Esophagus muscularis mucosa (tissue), 4 donors: ENCODE data around the gene FILIP1L. TPM values are rescaled to one million over a fixed set of nuclear protein-coding genes. Genes with fewer than 3 reads are reported as not detected.
A peak's percentile ranks its signal among the peaks of the same experiment; 100 is the strongest.
"Not testable (repeated sequence)": the region's sequence is repeated elsewhere in the genome, so short reads cannot be mapped to it uniquely, and the experiment has no call there.

Experiments used
- DNase-seq: peaks from one replicate; pipeline ENCODE4 v3.0.0-alpha.2; 2017; ENCODE audit errors: extremely low spot score
- H3K27ac ChIP-seq, 4 donors: fragments of 200-600 bp; sonication (generic); replicated peaks in 1 of 4; 1 replicate in 3 of 4; 2 replicates in 1 of 4; pipeline ENCODE4 v1.5.1; 2016 to 2019; ENCODE audit warnings: mild to moderate bottlenecking in 1 of 4
- H3K27me3 ChIP-seq, 4 donors: fragments of 200-600 bp; sonication (generic); one replicate each; pipeline versions ENCODE4 v1.5.1 to v1.6.0; 2016 to 2019
- H3K36me3 ChIP-seq, 4 donors: fragments of 200-600 bp; sonication (generic); one replicate each; pipeline ENCODE4 v1.5.1; 2016 to 2019
- H3K4me1 ChIP-seq, 4 donors: fragments of 200-600 bp; sonication (generic); one replicate each; pipeline ENCODE4 v1.5.1; 2016 to 2019
- H3K4me3 ChIP-seq, 4 donors: fragments of 200-600 bp; sonication (generic); 1 replicate in 2 of 4; 2 replicates in 2 of 4; pipeline ENCODE4 v1.5.1; 2016 to 2019; ENCODE audit warnings: mild to moderate bottlenecking in 4 of 4, moderate library complexity in 1 of 4
- H3K9me3 ChIP-seq, 4 donors: fragments of 200-600 bp; sonication (generic); 1 replicate in 3 of 4; 2 replicates in 1 of 4; pipeline ENCODE4 v1.5.1; 2016 to 2019
- CTCF ChIP-seq, 3 experiments: fragments of 200-600 bp in 2 of 3; fragments of 450-650 bp in 1 of 3; sonication (generic) in 2 of 3; IDR thresholded peaks; one replicate each; pipeline ENCODE4 v1.5.1; 2017 to 2019; ENCODE audit warnings: antibody characterized with exemption in 3 of 3, mild to moderate bottlenecking in 2 of 3, moderate library complexity in 1 of 3
- EP300 ChIP-seq: sonication (generic); formaldehyde crosslinking; IDR thresholded peaks from one replicate; pipeline ENCODE4 v1.6.1; 2017; ENCODE audit warnings: antibody characterized with exemption
- POLR2A ChIP-seq: fragments of 450-650 bp; IDR thresholded peaks from one replicate; pipeline ENCODE4 v1.6.1; 2017; ENCODE audit warnings: antibody characterized with exemption, moderate library complexity, mild to moderate bottlenecking, low read depth
- POLR2AphosphoS5 ChIP-seq, 2 donors: sonication (generic); formaldehyde crosslinking; IDR thresholded peaks; one replicate each; pipeline ENCODE4 v1.6.1; 2017; ENCODE audit warnings: antibody characterized with exemption in 2 of 2
- WGBS: methylation state at CpG from one replicate; pipeline ENCODE4 v1.1.5; 2018; 5-methylcytosine and 5-hydroxymethylcytosine counted together
- intact Hi-C: fragments of 100-400 bp; cut with DNase I; formaldehyde crosslinking; loops from one replicate; pipeline ENCODE4 v1.15.1; 2023
- total RNA-seq, 4 donors: library from RNA; depleted of rRNA; stranded (reverse); fragments of >200 nt; gene quantifications; one replicate each; pipeline versions ENCODE4 v1.1.0 to v1.2.1, GENCODE V29; 2016

The FILIP1L gene
- total RNA-seq, 4 donors from 2014 or later: 120 to 134 (median 127) TPM

- DNase-seq: no peak
- intact Hi-C loops: loop anchor here (10.0 kb wide), 1 partner anchor 199 kb away; no protein-coding TSS in a partner anchor
- WGBS: 37% methylated on average over 4 of the region's 4 CpGs
- Histone ChIP-seq H3K4me1 (peaks cover 51 to 73% (median 64%) of the 10 kb centered on the region in 4 donors), H3K36me3 (peaks cover 0 to 25% (median 5%) of the 10 kb centered on the region in 4 donors), H3K4me3 (no peak overlapping the region), H3K27me3 (no peaks in the 10 kb centered on the region), H3K27ac (peak overlapping the region; percentile 78 to 85 (median 80)), H3K9me3 (peaks cover 0 to 6% (median under 1%) of the 10 kb centered on the region in 4 donors)
- TF ChIP-seq EP300: no peak
- TF ChIP-seq POLR2AphosphoS5 (IDR thresholded peaks at IDR 0.05): no peak
- no peak for TF ChIP-seq CTCF (IDR thresholded peaks at IDR 0.05)
- TF ChIP-seq POLR2A: no peak
Measured at GRCh38 chr3:99845331-99845730, 269.0 kb downstream of the FILIP1L start.

GRCh38 chr3:99843590-99844258 is 270.6 kb downstream of the FILIP1L start:
- DNase-seq: no peak
- H3K4me1 ChIP-seq: peaks cover 51 to 62% (median 61%) of the 10 kb centered on the region in 4 donors
- peaks cover 0 to 9% (median 0%) of the 10 kb centered on the region in 4 donors for H3K36me3 ChIP-seq
- intact Hi-C loops: loop anchor here (2.0 to 10.0 kb wide), 2 partner anchors 201 to 411 kb away; no protein-coding TSS in a partner anchor
- 30% methylated on average over 7 of the region's 10 CpGs for WGBS
- peaks cover 0 to 1% (median 0%) of the 10 kb centered on the region in 4 donors for H3K9me3 ChIP-seq
- peak overlapping the region; percentile 78 to 85 (median 80) for H3K27ac ChIP-seq
- H3K4me3 ChIP-seq: peak overlapping the region in 3 of 4 donors; percentile 4 to 24 (median 10)
- H3K27me3 ChIP-seq: no peaks in the 10 kb centered on the region
- TF ChIP-seq POLR2AphosphoS5 (IDR thresholded peaks at IDR 0.05) (peak in 1 of 2 donors; percentile 26), CTCF (IDR thresholded peaks at IDR 0.05) (no peak), EP300 (no peak), POLR2A (no peak)

- 46% methylated on average over 2 of the region's 2 CpGs for WGBS
- no peak for DNase-seq
- TF ChIP-seq CTCF (IDR thresholded peaks at IDR 0.05) (peak; percentile 74 to 85 (median 76)), EP300 (no peak)
- Histone ChIP-seq H3K27me3 (no peaks in the 10 kb centered on the region), H3K4me1 (peaks cover 49 to 55% (median 54%) of the 10 kb centered on the region in 4 donors), H3K9me3 (no peaks in the 10 kb centered on the region), H3K36me3 (peaks cover 0 to 2% (median 0%) of the 10 kb centered on the region in 4 donors), H3K27ac (peak overlapping the region; percentile 78 to 85 (median 80)), H3K4me3 (peak overlapping the region in 2 of 4 donors; percentile 4 to 24)
- intact Hi-C loops: loop anchor here (2.0 to 10.0 kb wide), 2 partner anchors 202 to 412 kb away; no protein-coding TSS in a partner anchor
Measured at GRCh38 chr3:99842826-99843589, 271.3 kb downstream of the FILIP1L start.

- not testable (repeated sequence) for H3K4me3 ChIP-seq, H3K27me3 ChIP-seq, DNase-seq, H3K9me3 ChIP-seq, H3K27ac ChIP-seq, H3K36me3 ChIP-seq
- 95% methylated on average over 4 of the region's 4 CpGs for WGBS
- peaks cover 40 to 45% (median 44%) of the 10 kb centered on the region in 4 donors for H3K4me1 ChIP-seq
- intact Hi-C loops: loop anchor here (2.0 to 10.0 kb wide), 2 partner anchors 203 to 413 kb away; no protein-coding TSS in a partner anchor
Measured at GRCh38 chr3:99841949-99842348, 272.4 kb downstream of the FILIP1L start.

- DNase-seq: no peak
Measured at GRCh38 chr3:99839613-99840012, 274.7 kb downstream of the FILIP1L start.

More at GRCh38 chr3:99839613-99840012, 274.7 kb downstream of the FILIP1L start:
- H3K27me3 ChIP-seq: no peaks in the 10 kb centered on the region
- peaks cover 20 to 22% (median 20%) of the 10 kb centered on the region in 4 donors for H3K4me1 ChIP-seq
- intact Hi-C loops: loop anchor here (10.0 kb wide), 2 partner anchors 205 to 655 kb away; partner anchors contain the start of gene TMEM45A
- TF ChIP-seq POLR2AphosphoS5 (IDR thresholded peaks at IDR 0.05) (no peak), CTCF (IDR thresholded peaks at IDR 0.05) (no peak), POLR2A (no peak), EP300 (no peak)
- H3K36me3 ChIP-seq: no peaks in the 10 kb centered on the region
- H3K9me3 ChIP-seq: no peaks in the 10 kb centered on the region
- 100% methylated on average over 1 of the region's 1 CpG for WGBS
- H3K27ac ChIP-seq: no peak overlapping the region
- H3K4me3 ChIP-seq: no peak overlapping the region
